NT2/D1 (cell line): ENCODE results near the gene SLC24A4.

ENCODE experiments used
- YY1 ChIP-seq: IDR thresholded peaks from 2 replicates; pipeline ENCODE4 v1.6.1; 2011; ENCODE audit not compliant: insufficient read length, insufficient read depth
- ZNF274 ChIP-seq: IDR thresholded peaks from 2 replicates; pipeline ENCODE4 v1.6.1; 2011; ENCODE audit warnings: mild to moderate bottlenecking, low read depth, low read length

GRCh38 chr14:92549105-92549858, 226.3 kb downstream of the SLC24A4 start:
- TF ChIP-seq YY1 = no peak
- no peak for TF ChIP-seq ZNF274
